DOHH2 (cell line): ENCODE data around the gene STT3A.

ENCODE experiments used
- H3F3A ChIP-seq: fragments of 200-600 bp; sonication (generic), shearing (Covaris generic); 2 replicates; pipeline ENCODE4 v1.6.0; 2016; ENCODE audit warnings: antibody characterized with exemption, mild to moderate bottlenecking; ENCODE audit not compliant: control insufficient read depth, insufficient read depth
- H3K27ac ChIP-seq: fragments of 200-600 bp; sonication (generic); 2 replicates; pipeline ENCODE4 v1.5.1; 2014; ENCODE audit warnings: low read depth, mild to moderate bottlenecking, low read length, moderate library complexity
- H3K27me3 ChIP-seq: fragments of 200-600 bp; sonication (generic); 2 replicates; pipeline ENCODE4 v1.6.1; 2014; ENCODE audit warnings: mild to moderate bottlenecking, low read length, mixed read lengths; ENCODE audit not compliant: control insufficient read depth
- H3K36me3 ChIP-seq: fragments of 200-600 bp; sonication (generic); 2 replicates; pipeline ENCODE4 v1.6.1; 2014; ENCODE audit warnings: mild to moderate bottlenecking, low read length, moderate library complexity, mixed read lengths; ENCODE audit not compliant: control insufficient read depth
- H3K4me1 ChIP-seq: fragments of 200-600 bp; sonication (generic); 2 replicates; pipeline ENCODE4 v1.6.1; 2014; ENCODE audit warnings: mild to moderate bottlenecking, low read length, mixed read lengths; ENCODE audit not compliant: control insufficient read depth
- H3K4me2 ChIP-seq: fragments of 200-600 bp; sonication (generic); 2 replicates; pipeline ENCODE4 v1.6.0; 2014; ENCODE audit warnings: mild to moderate bottlenecking, low read length, moderate library complexity
- H3K4me3 ChIP-seq: fragments of 200-600 bp; sonication (generic); 2 replicates; pipeline ENCODE4 v1.5.1; 2014; ENCODE audit warnings: mild to moderate bottlenecking, low read length, mixed read lengths
- H3K79me2 ChIP-seq: fragments of 200-600 bp; sonication (generic); 2 replicates; pipeline ENCODE4 v1.6.1; 2014; ENCODE audit warnings: mild to moderate bottlenecking, low read length, mixed read lengths; ENCODE audit not compliant: control insufficient read depth
- H3K9me2 ChIP-seq: fragments of 200-600 bp; sonication (generic); replicated peaks from 2 replicates; pipeline ENCODE4 v1.6.1; 2014; ENCODE audit warnings: mild to moderate bottlenecking, low read length, mixed read lengths; ENCODE audit not compliant: control insufficient read depth
- H3K9me3 ChIP-seq: fragments of 200-600 bp; sonication (generic); 2 replicates; pipeline ENCODE4 v1.6.1; 2014; ENCODE audit warnings: antibody characterized with exemption, low read length, mixed read lengths; ENCODE audit not compliant: control insufficient read depth, insufficient read depth
- H4K20me1 ChIP-seq: fragments of 200-600 bp; sonication (generic); 2 replicates; pipeline ENCODE4 v1.6.0; 2014; ENCODE audit warnings: low read depth, mild to moderate bottlenecking, antibody characterized with exemption, low read length, moderate library complexity; ENCODE audit not compliant: control insufficient read depth, insufficient read depth
- EZH2phosphoT487 ChIP-seq: fragments of 200-600 bp; sonication (generic); IDR thresholded peaks from 2 replicates; pipeline ENCODE4 v1.6.1; 2017; ENCODE audit warnings: borderline replicate concordance, mild to moderate bottlenecking, antibody characterized with exemption, low read length, moderate library complexity, mixed read lengths
- TF ChIP-seq, protein P1 (sequence below): fragments of 200-600 bp; sonication (generic); IDR thresholded peaks from one replicate; pipeline ENCODE4 v1.5.1; 2014; ENCODE audit warnings: antibody characterized with exemption, mild to moderate bottlenecking, low read depth, low read length; ENCODE audit not compliant: poor library complexity, severe bottlenecking

The STT3A gene

DNA sequence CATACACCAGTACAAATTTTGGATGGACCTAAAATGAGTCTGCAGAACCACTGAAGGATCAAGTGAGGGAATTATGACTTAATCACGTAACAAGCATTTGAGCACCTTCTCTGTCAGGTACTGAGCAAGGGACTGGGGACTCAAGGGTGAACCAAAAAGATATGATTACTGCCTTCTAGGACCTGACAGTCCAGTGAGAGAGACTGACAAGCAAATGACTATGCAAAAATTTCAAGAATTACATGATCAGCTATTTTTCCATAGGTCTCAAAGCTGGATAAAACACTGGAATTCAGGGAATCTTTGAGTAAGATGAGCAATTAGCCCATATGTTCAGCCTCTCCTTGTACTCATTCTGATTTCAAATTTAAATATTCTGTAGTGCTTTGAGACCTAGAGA is 5.2 kb upstream of the STT3A start:
- H4K20me1 ChIP-seq: no peaks in the 10 kb centered on the region
- peaks cover 5% of the 10 kb centered on the region; the same call in 1 of the 2 replicates for H3F3A ChIP-seq
- H3K9me2 ChIP-seq: no peaks in the 10 kb centered on the region
- H3K4me2 ChIP-seq: no peak overlapping the region
- no peak overlapping the region for H3K27ac ChIP-seq
- H3K79me2 ChIP-seq: peaks cover 13% of the 10 kb centered on the region
- H3K4me3 ChIP-seq: no peak overlapping the region
- H3K27me3 ChIP-seq: no peaks in the 10 kb centered on the region
- no peaks in the 10 kb centered on the region for H3K9me3 ChIP-seq
- no peak for TF ChIP-seq EZH2phosphoT487
- TF ChIP-seq, protein P1, sequence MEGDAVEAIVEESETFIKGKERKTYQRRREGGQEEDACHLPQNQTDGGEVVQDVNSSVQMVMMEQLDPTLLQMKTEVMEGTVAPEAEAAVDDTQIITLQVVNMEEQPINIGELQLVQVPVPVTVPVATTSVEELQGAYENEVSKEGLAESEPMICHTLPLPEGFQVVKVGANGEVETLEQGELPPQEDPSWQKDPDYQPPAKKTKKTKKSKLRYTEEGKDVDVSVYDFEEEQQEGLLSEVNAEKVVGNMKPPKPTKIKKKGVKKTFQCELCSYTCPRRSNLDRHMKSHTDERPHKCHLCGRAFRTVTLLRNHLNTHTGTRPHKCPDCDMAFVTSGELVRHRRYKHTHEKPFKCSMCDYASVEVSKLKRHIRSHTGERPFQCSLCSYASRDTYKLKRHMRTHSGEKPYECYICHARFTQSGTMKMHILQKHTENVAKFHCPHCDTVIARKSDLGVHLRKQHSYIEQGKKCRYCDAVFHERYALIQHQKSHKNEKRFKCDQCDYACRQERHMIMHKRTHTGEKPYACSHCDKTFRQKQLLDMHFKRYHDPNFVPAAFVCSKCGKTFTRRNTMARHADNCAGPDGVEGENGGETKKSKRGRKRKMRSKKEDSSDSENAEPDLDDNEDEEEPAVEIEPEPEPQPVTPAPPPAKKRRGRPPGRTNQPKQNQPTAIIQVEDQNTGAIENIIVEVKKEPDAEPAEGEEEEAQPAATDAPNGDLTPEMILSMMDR: no peak
- H3K4me1 ChIP-seq: peaks cover 7% of the 10 kb centered on the region
- peaks cover 24% of the 10 kb centered on the region for H3K36me3 ChIP-seq

- H3K4me2 ChIP-seq: no peak overlapping the region
Observed at GRCh38 chr11:125588505-125588904, 4.1 kb upstream of the STT3A start.

DNA sequence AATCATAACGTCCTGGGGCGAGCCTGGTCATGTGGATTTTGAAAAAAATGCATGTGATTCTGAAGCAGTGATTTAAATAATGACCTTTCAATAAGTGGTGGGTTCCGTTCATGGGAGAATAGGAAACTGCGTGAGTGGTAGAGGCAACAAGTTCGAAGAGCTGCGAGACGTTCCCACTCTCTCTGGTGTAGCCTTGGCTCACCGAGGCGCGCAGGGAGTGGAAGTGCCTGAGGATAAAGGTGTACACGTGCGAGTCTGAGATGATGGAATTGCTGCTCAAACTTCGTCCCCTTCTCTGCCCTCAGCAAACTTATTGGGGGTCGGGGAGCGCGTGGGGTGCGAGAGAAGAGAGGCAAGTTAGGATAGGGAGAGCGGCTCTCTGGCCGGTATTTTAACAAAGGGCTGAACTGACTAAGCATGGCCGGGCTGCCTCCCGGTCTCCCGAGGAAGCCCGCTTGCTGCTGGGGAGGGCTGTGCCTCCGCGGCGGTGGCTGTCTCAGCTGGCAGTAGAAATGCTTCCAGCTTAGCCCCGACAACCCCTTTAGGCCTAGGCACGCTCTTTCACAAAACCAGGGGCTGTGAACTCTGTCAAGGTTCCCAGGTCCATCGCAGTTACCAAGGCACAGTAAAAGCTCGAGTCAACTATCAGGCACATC is 875 bp upstream of the STT3A start:
- H3K4me1 ChIP-seq: peaks cover 29% of the 10 kb centered on the region
- peak overlapping the region; percentile 91 for H3K4me3 ChIP-seq
- H3F3A ChIP-seq: no peaks in the 10 kb centered on the region; the same call in 1 of the 2 replicates
- peaks cover 27% of the 10 kb centered on the region for H3K36me3 ChIP-seq
- H3K79me2 ChIP-seq: peaks cover 55% of the 10 kb centered on the region
- H3K9me3 ChIP-seq: no peaks in the 10 kb centered on the region
- no peak for TF ChIP-seq EZH2phosphoT487
- TF ChIP-seq, protein P1: no peak
- H3K4me2 ChIP-seq: peak overlapping the region; percentile 70
- no peaks in the 10 kb centered on the region for H3K27me3 ChIP-seq
- H3K27ac ChIP-seq: peak overlapping the region; percentile 66
- H4K20me1 ChIP-seq: no peaks in the 10 kb centered on the region
- H3K9me2 ChIP-seq: no peaks in the 10 kb centered on the region

More at GRCh38 chr11:125588505-125588904, 4.1 kb upstream of the STT3A start:
- no peak for TF ChIP-seq EZH2phosphoT487
- TF ChIP-seq, protein P1: no peak
- Histone ChIP-seq H3K27me3 (no peaks in the 10 kb centered on the region), H3K36me3 (peaks cover 20% of the 10 kb centered on the region), H3K4me3 (no peak overlapping the region), H3K9me3 (no peaks in the 10 kb centered on the region), H4K20me1 (no peaks in the 10 kb centered on the region), H3K9me2 (no peaks in the 10 kb centered on the region), H3K27ac (no peak overlapping the region), H3K79me2 (peaks cover 22% of the 10 kb centered on the region), H3K4me1 (peaks cover 7% of the 10 kb centered on the region), H3F3A (peaks cover 5% of the 10 kb centered on the region; the same call in 1 of the 2 replicates)
